Suprapubic skin (tissue), 4 donors: ENCODE data around the gene BMERB1. TPM values are rescaled to one million over a fixed set of nuclear protein-coding genes. Genes with fewer than 3 reads are reported as not detected.

Experiments used
- DNase-seq, 2 donors: peaks; one replicate each; pipeline ENCODE4 v3.0.0-alpha.2; 2019; ENCODE audit warnings: low spot score in 2 of 2
- H3K27ac ChIP-seq: fragments of 200-600 bp; sonication (generic); one replicate; pipeline ENCODE4 v1.5.1; 2019
- H3K27me3 ChIP-seq: fragments of 200-600 bp; sonication (generic); one replicate; pipeline ENCODE4 v1.5.1; 2019
- H3K36me3 ChIP-seq: fragments of 200-600 bp; sonication (generic); one replicate; pipeline ENCODE4 v1.5.1; 2019
- H3K4me1 ChIP-seq: fragments of 200-600 bp; sonication (generic); one replicate; pipeline ENCODE4 v1.5.1; 2019
- H3K4me3 ChIP-seq: fragments of 200-600 bp; sonication (generic); one replicate; pipeline ENCODE4 v1.5.1; 2019; ENCODE audit warnings: mild to moderate bottlenecking
- H3K9me3 ChIP-seq: fragments of 200-600 bp; sonication (generic); one replicate; pipeline ENCODE4 v1.5.1; 2019
- CTCF ChIP-seq, 2 donors: fragments of 200-600 bp in 1 of 2; fragments of 450-650 bp in 1 of 2; sonication (generic) in 1 of 2; IDR thresholded peaks; one replicate each; pipeline ENCODE4 v1.5.1; 2016 to 2019; ENCODE audit warnings: antibody characterized with exemption in 2 of 2, mild to moderate bottlenecking in 1 of 2, moderate library complexity in 1 of 2
- EP300 ChIP-seq: sonication (generic); formaldehyde crosslinking; IDR thresholded peaks from one replicate; pipeline ENCODE4 v1.6.1; 2017; ENCODE audit warnings: antibody characterized with exemption
- POLR2A ChIP-seq, 2 donors: fragments of 450-650 bp; IDR thresholded peaks; one replicate each; pipeline ENCODE4 v1.6.1; 2017; ENCODE audit warnings: antibody characterized with exemption in 2 of 2, mild to moderate bottlenecking in 2 of 2, moderate library complexity in 2 of 2
- POLR2AphosphoS5 ChIP-seq, 3 donors: sonication (generic); formaldehyde crosslinking; IDR thresholded peaks; one replicate each; pipeline ENCODE4 v1.6.1; 2017; ENCODE audit warnings: antibody characterized with exemption in 3 of 3
- WGBS: methylation state at CpG from one replicate; pipeline ENCODE4 v1.1.5; 2018; 5-methylcytosine and 5-hydroxymethylcytosine counted together
- total RNA-seq, 4 donors: library from RNA; depleted of rRNA; stranded (reverse); fragments of >200 nt; gene quantifications; one replicate each; pipeline ENCODE4 v1.1.0, GENCODE V29; 2016

Gene BMERB1
- total RNA-seq, 4 donors from 2014 or later = 5.5 to 31.4 (median 17.9) TPM

GRCh38 chr16:15601212-15601879 lies 167.0 kb downstream of the BMERB1 start:
- H3K27ac ChIP-seq = no peak overlapping the region
- H3K27me3 ChIP-seq = no peaks in the 10 kb centered on the region
- no peaks in the 10 kb centered on the region for H3K9me3 ChIP-seq
- TF ChIP-seq POLR2A (IDR thresholded peaks at IDR 0.05) (no peak), EP300 (no peak), CTCF (IDR thresholded peaks at IDR 0.05) (no peak), POLR2AphosphoS5 (IDR thresholded peaks at IDR 0.05) (no peak)
- DNase-seq = no peak
- peaks cover 6% of the 10 kb centered on the region for H3K4me1 ChIP-seq
- H3K4me3 ChIP-seq = no peak overlapping the region
- 87% methylated on average over 9 of the region's 9 CpGs for WGBS
- peaks cover 91% of the 10 kb centered on the region for H3K36me3 ChIP-seq

- TF ChIP-seq CTCF (IDR thresholded peaks at IDR 0.05) (no peak), POLR2A (IDR thresholded peaks at IDR 0.05) (no peak), EP300 (no peak), POLR2AphosphoS5 (IDR thresholded peaks at IDR 0.05) (no peak)
- WGBS = 95% methylated on average over 23 of the region's 23 CpGs
- Histone ChIP-seq H3K4me1 (peaks cover 10% of the 10 kb centered on the region), H3K27me3 (no peaks in the 10 kb centered on the region), H3K4me3 (no peak overlapping the region), H3K27ac (no peak overlapping the region), H3K36me3 (peaks cover 87% of the 10 kb centered on the region), H3K9me3 (no peaks in the 10 kb centered on the region)
- DNase-seq = no peak
Observed at GRCh38 chr16:15602285-15603044, 168.1 kb downstream of the BMERB1 start.

- no peaks in the 10 kb centered on the region for H3K9me3 ChIP-seq
- H3K27me3 ChIP-seq = no peaks in the 10 kb centered on the region
- TF ChIP-seq CTCF (IDR thresholded peaks at IDR 0.05) (no peak), POLR2A (IDR thresholded peaks at IDR 0.05) (no peak), EP300 (no peak), POLR2AphosphoS5 (IDR thresholded peaks at IDR 0.05) (no peak)
- WGBS = 61% methylated on average over 14 of the region's 14 CpGs
- peaks cover 87% of the 10 kb centered on the region for H3K36me3 ChIP-seq
- DNase-seq = no peak
- H3K4me1 ChIP-seq = peaks cover 10% of the 10 kb centered on the region
- no peak overlapping the region for H3K27ac ChIP-seq
- no peak overlapping the region for H3K4me3 ChIP-seq
Observed at GRCh38 chr16:15604460-15605440, 170.4 kb downstream of the BMERB1 start.

GRCh38 chr16:15605839-15606517 lies 171.6 kb downstream of the BMERB1 start:
- Histone ChIP-seq H3K36me3 (peaks cover 87% of the 10 kb centered on the region), H3K9me3 (no peaks in the 10 kb centered on the region), H3K27me3 (no peaks in the 10 kb centered on the region), H3K4me3 (no peak overlapping the region), H3K4me1 (peaks cover 10% of the 10 kb centered on the region), H3K27ac (no peak overlapping the region)
- DNase-seq = no peak
- WGBS = 74% methylated on average over 13 of the region's 13 CpGs
- no peak for TF ChIP-seq EP300
- no peak for TF ChIP-seq CTCF (IDR thresholded peaks at IDR 0.05)
- no peak for TF ChIP-seq POLR2AphosphoS5 (IDR thresholded peaks at IDR 0.05)
- TF ChIP-seq POLR2A (IDR thresholded peaks at IDR 0.05) = no peak
